Suppressor macrophage treated with lipopolysaccharide for 1 hour (primary cell): ENCODE data around the gene ERI2.
"Not testable (repeated sequence)": the region's sequence is repeated elsewhere in the genome, so short reads cannot be mapped to it uniquely, and the experiment has no call there.

ENCODE experiments used
- DNase-seq, 3 donors: peaks; one replicate each; pipeline ENCODE4 v3.0.0-alpha.2; 2020 to 2022

ERI2 gene

DNA sequence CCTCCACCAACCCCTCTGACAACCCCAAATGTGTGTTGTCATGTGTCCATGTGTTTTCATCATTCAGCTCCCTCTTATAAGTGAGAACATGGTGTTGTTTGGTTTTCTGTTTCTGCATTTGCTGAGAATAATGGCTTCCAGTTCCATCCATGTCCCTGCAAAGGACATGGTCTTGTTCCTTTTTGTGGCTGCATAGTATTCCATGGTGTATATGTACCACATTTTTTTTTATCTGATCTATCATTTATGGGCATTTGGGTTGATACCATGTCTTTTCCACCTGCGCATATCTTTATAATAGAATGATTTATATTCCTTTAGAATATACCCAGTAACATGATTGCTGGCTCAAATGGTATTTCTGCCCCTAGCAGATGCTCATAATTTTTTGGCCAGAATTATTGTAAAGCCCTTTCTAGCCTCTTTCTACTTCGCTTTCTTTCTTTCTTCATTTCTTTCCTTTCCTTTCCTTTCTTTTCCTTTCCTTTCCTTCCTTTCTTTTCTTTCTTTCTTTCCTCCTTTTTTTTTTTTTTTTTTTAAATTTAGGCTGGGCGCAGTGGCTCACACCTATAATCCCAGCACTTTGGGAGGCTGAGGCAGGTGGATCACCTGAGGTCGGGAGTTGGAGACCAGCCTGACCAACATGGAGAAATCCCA, 12.8 kb upstream of the ERI2 start:
- no peak for DNase-seq

DNA sequence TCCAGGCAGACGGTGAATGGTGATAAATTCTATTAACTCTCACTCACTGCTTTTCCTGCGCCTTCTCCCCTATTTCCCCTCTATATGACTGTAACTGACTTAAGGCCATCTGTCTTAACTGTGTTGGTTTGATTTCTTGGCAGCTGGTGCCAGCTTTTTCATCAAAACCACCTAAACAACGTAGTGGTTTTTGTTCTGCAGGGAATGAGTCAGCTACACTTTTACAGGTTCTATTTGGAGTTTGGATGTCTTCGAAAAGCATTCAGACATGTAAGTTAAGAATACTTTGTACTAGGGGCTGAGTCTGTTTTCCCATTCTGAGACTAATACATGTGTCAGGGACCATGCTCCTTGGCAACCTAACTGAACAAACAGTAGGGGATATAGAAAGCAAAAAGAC, 8.5 kb upstream of the ERI2 start:
- DNase-seq = no peak

DNA sequence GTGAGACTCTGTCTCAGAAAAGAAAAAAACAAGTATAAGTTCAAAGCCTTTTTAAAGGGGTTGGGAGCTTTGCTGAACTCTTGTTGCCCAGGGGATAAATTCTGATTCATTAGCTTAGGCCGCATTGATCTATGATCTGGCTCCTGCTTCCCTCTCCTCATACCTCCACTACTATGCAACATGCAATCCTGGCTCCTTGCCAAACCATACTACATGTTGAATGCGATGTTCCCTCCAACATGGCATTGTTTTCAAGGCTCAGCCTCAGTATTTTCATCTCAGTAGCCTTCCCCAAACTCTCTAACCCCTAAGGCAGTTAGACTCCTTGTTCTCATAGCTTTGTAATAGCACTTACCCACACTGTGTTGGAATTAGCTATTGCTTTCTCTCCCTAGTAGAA, 6.2 kb upstream of the ERI2 start:
- DNase-seq = no peak

DNA sequence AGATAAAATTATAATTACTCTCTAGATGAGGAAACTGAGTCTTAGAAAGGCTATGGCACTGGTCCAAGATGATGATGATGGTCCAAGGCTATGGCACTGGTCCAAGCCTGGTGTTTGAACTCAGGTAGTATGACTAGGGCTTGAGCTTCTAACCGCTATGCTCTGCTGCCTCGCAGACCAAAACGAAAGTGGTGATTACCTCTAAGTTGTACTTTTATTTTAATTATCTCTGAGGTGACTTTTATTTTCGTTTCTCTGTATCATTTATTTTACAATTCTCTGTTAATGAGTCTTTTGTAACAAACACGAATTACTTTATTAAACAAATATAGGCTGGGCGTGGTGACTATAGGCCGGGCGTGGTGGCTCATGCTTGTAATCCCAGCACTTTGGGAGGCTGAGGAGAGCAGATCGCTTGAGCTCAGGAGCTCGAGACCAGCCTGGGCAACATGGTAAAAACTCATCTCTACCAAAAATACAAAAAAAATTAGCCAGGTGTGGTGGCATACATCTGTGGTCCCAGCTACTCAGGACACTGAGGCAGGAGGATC, 5.7 kb upstream of the ERI2 start:
- no peak for DNase-seq

DNA sequence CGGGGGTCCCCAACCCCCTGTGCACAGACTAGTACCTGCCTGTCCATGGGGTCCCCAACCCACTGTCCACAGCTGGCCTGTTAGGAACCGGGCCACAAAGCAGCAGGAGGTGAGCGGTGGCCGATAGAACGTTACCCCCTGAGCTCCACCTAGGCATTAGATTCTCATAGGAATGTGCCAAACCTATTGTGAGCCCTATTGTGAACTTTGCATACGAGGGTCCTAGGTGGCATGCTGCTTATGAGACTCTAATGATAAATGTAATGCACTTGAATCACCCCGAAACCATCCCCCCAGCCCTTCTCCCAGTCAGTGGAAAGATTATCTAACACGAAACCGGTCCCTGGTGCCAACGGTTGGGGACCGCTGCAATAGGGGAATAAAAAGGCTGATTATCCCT, 1.6 kb upstream of the ERI2 start:
- no peak for DNase-seq

DNA sequence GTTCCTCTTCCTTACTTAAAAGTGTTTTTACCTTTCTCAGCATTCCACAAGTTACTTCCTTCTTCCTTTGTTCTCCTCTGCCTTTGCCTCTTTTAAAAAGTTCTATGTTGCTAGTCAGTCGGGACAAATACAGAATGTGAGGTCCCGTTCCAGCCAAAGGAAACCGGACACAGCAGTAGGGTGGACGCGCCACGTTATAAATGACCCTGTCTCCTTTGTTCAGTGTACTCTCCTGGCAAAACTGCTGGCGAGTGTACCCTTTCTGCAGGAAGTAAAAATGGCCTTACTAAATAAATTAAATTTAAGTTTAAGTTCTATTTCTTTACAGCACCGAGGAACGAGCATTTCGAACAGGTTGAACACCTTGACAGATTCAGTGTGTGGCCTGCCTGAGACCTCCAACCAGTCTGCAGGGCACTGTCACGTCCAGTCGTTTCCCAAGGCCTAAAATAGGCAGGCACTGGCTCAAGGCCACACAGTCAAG, 546 bp downstream of the ERI2 start:
- DNase-seq = peak in 1 of 3 donors; percentile 0

DNA sequence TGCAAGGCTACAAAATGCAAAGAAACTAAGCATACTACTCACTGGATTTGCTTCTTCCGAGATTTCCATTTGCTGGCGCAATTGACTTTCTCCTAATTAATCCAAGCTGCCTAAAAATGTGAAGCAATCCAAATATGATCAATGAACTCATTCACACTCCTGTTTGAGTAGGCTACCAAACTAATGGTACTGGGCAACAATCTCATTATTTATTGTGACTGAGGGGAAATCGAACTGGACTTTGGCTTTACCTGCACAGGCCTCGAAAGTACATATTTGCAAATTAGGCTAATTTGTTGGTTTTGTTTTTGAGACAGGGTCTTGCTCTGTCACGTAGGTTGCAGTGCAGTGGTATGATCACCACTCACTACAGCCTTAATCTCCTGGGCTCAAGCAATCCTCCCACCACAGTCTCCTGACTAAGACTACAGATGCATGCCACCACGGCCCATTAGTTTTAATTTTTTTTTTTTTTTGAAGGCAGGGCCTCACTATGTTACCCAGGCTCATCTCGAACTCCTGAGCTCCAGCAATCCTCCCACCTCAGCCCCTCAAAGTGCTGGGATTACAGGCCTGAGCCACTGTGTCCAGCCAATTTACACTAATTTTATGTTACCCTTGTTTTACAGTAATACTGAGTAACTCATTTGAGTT, 2.6 kb downstream of the ERI2 start:
- DNase-seq = no peak

DNA sequence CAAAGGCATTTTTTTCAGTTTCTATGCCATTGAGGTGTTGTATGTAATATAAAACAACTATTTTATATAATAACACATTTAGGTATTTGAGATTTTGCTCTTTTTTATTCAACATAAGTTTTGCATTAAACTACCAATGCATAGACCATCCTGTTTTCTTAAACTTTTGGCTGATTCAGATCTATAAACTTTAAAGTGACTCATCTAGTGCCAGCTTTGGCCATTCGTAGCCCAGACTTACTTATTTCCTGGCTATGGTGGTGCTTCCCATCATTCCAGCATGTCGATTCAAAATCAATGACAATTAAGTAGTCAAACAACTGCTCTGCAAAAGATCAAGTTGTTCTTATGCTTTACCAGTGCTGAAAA, 3.1 kb downstream of the ERI2 start:
- DNase-seq = no peak

DNA sequence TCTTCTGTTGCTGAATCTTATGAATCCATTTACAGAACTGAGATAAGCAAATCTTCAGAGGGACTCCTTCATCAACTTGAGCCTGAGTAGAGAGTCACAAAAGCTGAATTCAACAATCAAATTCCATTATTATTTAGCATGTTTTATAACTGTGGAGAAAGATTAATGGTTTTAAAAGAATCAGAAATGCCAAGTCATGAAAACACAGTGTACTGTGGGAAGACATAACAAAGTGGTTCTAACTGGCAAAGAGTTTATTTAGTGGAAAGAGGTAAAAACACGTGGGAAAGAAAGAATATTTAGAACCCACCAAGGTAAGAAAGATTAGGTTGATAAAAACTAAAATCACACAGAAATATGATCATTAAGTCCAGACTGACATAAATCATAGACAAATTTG, 5.0 kb downstream of the ERI2 start:
- DNase-seq = no peak

DNA sequence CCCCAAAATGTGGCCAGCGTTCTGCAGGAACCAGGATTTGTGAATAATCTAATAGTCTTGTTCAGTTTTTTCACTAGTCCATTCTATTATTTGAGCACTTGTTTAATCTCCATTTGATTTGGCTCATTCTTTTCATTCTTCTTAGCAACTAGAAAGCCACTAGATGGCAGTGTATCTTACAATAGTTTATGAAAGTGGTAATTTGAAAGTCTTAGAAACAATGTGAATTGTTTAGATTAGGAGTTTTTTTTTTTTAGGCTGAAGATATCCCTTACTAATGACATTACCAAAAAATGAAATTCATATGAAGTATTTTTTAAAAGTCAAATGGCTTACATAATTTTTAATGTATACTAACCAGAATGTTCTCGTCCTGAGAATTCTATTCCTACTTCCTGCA, 6.7 kb downstream of the ERI2 start:
- peak; percentile 24 to 80 (median 63) for DNase-seq

DNA sequence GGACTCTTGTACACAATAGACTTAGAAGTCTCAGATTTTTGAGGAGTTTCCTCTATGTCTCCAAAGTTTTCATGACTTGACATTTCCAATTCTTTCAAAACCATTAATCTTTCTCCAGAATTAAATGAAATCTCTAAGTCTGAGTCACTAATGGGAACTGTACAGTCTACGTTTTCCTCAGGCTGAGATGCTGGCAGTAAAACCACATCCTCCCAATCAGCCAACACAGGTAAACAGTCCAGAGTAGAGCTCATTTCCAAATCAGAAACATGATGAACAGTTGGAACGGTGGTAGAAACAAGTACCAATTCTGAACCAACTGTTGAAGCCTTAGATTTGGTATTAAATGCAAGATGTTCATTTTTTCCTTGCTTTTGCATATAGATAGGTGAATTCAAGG, 7.9 kb downstream of the ERI2 start:
- no peak for DNase-seq

DNA sequence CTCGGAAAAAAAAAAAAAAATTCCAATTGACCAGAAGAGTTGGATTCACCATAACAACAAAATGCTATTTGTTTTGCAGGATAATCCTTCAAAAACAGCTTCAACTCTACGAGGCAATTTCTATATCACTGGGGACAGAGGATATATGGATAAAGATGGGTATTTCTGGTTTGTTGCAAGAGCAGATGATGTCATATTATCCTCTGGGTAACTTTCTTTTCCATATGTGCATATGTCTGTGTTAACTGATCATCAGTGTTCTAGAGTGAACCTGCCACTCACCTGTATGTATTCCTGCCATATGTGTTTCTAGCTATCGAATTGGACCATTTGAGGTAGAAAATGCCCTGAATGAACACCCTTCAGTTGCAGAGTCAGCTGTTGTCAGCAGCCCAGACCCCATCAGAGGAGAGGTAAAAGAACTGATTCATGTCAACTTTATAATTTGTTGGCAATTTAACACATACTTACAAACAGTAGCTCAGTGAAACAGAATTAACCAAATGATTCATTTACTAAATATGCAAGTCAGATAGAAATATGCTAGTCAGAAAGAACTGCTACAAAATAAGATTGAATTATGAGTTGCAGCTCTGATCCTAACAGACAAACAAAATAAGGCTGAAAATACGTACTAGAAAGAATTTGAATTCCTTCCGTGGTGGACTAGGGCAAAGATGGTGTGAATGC, 14.2 kb downstream of the ERI2 start:
- DNase-seq = peak in 2 of 3 donors; percentile 7 to 26

DNA sequence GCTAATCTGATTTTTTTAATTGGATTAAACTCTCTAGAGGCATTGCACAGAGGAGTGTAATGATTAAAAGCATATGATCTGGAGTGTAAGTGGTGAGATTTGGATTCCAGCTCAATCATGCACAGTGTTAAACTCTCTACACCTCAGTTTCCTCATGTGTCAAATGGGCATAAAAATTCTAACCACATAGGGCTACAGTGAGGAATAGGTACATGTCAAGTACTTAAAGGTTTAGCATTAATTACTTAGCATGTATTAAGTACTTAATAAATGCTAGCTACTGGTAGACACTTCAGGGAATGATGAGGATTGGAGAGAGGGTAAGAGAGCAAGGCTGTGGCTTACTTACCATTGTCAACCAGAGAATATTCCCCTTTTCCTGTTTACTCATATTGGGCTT, 17.1 kb downstream of the ERI2 start:
- DNase-seq = no peak

DNA sequence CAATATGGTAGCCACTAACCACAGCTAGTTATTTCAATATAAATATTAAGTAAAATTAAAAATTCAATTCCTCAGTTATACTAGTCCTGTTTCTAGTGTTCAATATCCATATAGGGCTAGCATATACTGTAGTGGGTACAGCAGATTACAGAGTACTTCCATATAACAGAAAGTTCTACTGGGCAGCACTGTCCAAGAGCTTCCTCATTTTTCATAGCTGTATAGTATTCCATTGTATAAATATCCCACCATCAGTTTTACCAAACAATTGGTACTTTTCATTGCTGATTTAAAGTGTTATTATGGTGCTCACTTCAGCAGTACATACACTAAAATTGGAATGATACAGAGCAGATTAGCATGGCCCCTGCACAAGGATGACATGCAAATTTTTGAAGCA, 22.1 kb downstream of the ERI2 start:
- no peak for DNase-seq

DNA sequence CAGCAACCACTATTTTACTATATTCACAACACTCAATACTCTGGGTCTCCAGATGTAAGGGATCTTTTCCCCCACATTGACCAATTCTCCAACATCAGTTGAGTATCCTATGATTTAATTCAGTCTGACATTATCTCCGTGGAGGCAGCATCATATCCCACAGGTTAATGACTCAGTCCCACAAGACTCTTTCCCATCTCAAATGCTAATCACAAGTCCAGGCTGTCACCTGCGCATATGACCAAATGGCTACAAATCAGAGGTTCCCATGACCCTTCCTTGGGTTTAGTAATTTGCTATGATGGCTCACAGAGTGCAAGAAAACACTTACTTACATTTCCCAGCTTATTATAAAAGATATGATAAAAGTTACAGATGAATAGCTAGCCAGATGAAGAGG, 23.8 kb downstream of the ERI2 start:
- DNase-seq = no peak

DNA sequence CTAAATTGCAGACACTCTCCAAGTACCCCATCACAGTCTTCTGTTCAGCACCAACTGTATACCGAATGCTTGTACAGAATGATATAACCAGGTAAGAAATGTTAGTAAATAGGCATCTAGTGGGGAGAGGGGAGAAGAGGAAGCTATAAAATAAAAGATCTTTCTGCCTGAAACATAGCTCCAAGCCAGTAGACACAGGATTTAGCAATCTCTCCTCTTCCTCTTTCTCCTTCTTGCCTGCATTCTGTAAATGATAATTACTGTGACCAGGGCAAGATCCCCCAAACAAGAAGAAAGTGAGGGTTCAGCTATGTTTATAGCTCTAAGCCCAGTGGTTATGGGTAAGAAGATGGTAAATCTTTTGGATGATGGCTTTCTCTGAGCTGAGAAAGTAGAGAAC, 24.6 kb downstream of the ERI2 start:
- peak in 2 of 3 donors; percentile 23 to 27 for DNase-seq

DNA sequence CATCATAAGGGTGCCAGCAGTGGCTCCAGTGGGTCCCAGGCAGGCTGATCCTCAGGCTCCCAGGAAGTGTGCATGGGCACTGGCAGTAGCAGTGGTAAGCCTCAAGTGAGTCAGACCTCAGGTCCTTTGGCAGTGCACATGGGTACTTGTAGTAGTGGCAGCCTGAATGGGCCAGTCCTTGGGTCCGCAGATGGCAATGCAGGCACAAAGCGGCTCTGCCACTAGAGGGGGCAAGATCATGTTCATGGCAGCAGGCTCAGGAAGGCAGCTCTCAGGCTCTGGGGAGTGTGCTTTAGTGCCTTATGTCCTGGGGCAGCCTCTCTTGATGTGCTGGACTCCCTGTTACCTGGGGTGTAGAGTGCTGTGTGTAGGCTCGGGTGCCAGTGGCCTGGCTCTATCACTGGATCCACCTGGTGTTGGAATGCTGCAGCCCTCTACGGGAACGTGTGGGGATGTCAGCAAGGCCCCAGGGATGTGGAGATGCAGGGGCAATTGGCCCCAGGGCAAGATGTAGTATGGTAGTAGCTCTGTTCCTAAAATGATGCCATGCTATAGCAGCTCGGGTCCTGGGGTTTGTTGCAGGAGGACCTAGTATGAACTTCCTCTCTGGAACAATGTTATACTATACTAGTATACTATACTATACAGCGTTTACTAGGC, 31.4 kb downstream of the ERI2 start:
- DNase-seq = peak; percentile 68 to 79 (median 72)

DNA sequence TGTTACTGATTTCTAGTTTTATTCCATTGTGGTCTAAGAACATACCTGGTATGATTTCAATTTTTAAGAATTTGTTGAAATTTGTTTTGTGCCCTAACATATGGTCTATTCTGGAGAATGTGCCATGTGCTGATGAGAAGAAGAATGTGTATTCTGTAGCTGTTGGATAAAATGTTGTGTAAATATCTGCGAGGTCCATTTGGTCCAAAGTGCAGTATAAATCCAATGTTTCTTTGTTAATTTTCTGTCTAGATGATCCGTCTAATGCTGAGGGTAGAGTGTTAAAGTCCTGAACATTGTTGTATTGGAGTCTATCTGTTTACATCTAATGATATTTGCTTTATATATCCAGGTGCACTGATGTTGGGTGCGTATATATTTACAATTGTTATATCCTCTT, 32.6 kb downstream of the ERI2 start:
- no peak for DNase-seq

DNA sequence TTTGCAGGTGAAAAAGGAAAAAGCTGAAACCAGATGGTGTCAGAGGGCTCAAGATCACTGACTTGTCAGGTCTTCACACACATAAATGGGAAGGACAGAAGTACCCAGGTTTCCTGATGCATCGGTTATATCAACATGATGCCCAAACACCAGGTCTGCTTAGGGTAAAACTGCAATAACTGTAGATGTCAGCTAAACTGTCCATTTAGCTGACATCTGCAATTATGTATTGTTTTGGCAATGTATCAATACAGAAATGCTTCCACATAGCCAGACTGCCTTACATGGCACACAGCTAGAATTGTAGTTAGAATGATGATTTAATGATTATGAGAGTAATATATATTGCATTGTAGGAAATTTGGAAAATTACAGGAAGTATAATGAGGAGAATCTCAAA, 37.5 kb downstream of the ERI2 start:
- DNase-seq = no peak

DNA sequence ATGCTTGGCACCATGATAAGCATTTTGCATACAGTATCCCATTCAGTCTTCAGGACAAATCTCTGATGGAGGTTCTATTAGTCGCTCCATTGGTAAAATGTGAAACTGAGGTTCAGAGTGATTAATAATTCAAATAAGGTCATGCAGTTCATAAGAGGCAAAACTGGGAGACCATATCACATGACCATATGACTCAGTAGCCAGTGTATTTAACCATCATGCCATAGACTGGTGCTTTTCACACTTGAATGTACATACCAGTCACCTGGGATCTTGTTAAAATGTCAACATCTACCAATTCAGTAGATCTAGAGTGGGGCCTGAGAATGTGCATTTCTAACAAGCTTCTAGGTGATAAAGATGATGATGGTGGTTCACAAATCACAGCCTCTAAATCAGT, 38.2 kb downstream of the ERI2 start:
- DNase-seq = no peak

DNA sequence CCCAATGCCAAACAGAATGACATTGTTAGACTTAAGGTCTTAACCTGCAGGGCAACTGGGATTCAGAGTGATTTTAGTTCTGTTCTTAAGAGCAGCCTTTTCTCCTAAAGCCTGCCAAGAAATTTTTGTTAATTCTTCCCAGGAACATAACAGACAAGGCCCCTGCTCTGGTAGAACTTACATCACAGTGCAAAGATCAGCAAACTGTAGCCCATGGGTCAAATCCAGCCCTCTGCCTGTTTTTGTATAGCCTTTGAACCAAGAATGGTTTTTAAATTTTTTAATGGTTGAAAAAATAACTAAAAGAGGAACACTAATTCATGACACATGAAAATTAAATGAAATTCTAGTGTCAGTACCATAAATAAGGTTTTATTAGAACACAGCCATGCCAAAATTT, 38.7 kb downstream of the ERI2 start:
- DNase-seq = no peak

DNA sequence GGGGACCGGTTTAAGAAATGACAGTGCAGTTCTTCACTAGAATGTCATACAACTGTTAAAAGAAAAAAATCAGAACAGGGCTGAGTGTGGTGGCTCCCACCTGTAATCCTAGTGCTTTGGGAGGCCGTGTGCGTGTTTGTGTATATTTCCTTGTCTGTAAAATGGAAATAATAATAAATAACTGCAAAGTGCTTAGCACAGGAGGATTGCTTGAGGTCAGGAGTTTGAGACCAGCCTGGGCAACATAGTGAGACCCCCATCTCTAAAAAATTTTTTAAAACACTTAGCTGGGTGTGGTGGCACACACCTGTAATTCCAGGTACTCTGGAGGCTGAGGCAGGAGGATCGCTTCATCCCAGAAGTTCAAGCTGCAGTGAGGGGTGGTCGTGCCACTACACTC, 40.0 kb downstream of the ERI2 start:
- DNase-seq = no peak

DNA sequence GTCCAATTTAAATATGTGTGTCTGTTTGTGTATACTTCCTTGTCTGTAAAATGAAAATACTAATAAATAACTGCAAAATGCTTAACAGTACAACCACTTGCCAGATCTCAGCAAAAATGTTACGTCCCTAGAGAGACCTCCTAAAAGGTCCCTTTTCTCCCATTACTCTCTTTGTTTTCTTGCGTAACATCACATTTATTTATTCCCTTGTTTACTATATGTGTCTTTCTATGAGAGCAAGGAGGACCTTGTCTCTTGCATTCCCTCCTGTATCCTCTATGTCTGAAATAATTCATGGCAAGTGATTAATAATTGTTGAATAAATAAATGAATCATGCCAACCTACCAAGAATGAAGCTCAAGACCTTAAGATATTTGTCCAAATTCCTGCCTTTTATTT, 40.5 kb downstream of the ERI2 start:
- no peak for DNase-seq

DNA sequence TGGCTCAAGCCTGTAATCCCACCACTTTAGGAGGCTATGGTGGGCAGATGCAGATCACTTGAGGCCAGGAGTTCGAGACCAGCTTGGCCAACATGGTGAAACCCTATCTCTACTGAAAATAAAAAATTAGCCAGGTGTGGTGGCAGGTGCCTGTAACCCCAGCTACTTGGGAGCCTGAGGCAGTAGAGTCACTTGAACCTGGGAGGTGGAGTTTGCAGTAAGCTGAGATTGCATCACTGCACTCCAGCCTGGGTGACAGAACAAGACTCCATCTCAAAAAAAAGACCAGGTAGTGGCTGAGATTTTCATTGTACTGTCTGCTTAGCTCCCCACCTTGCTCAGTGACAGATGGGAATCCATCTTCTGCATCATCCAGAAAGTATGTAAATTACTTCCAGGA, 41.8 kb downstream of the ERI2 start:
- not testable (repeated sequence) for DNase-seq
